ENCODE data around the gene PIAS3. TPM values are rescaled to one million over a fixed set of nuclear protein-coding genes. Genes with fewer than 3 reads are reported as not detected.

PIAS3 gene
- total and polyA plus RNA-seq, 8 donors, result 8.9 to 26.7 (median 11.2) TPM

DNA sequence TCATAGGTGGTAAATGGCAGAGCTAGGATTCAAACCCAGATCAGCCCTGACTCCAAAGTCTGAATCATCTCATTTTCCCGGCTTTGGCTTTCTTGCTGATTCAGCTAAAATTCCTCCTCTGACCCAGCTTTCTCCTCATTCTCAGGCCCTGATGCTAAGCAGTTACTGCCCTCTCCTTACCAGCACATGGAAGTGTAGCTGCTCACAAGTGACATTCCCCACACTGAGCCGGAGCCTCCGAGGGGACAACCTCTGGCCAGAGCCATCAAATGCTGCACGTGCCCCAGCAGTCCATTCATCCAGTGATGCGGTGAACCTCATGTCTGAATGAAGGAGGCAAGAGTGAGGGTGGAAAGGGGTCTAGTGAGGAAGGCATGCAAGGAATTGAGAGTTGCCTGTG lies 39.9 kb upstream of the PIAS3 start:
- no peaks in the 10 kb centered on the region for H3K27me3 ChIP-seq
- TF ChIP-seq, protein P1, sequence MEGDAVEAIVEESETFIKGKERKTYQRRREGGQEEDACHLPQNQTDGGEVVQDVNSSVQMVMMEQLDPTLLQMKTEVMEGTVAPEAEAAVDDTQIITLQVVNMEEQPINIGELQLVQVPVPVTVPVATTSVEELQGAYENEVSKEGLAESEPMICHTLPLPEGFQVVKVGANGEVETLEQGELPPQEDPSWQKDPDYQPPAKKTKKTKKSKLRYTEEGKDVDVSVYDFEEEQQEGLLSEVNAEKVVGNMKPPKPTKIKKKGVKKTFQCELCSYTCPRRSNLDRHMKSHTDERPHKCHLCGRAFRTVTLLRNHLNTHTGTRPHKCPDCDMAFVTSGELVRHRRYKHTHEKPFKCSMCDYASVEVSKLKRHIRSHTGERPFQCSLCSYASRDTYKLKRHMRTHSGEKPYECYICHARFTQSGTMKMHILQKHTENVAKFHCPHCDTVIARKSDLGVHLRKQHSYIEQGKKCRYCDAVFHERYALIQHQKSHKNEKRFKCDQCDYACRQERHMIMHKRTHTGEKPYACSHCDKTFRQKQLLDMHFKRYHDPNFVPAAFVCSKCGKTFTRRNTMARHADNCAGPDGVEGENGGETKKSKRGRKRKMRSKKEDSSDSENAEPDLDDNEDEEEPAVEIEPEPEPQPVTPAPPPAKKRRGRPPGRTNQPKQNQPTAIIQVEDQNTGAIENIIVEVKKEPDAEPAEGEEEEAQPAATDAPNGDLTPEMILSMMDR (IDR thresholded peaks at IDR 0.05), result no peak
- ATAC-seq (no peak), FAIRE-seq (no peak), DNase-seq (no peak)
- no peaks in the 10 kb centered on the region for H3K4me1 ChIP-seq
- WGBS, 2 donors, result 92 to 93% methylated on average over 5 of the region's 5 CpGs
- H3K36me3 ChIP-seq, result no peaks in the 10 kb centered on the region
- intact Hi-C loops (cut with DNase I), result loop anchor here in 1 of 3 donors (10.0 kb wide), 1 partner anchor 116 kb away; no protein-coding TSS in a partner anchor
- no peak overlapping the region for H3K4me3 ChIP-seq
- no peaks in the 10 kb centered on the region for H3K9me3 ChIP-seq
- H3K27ac ChIP-seq, result no peak overlapping the region

DNA sequence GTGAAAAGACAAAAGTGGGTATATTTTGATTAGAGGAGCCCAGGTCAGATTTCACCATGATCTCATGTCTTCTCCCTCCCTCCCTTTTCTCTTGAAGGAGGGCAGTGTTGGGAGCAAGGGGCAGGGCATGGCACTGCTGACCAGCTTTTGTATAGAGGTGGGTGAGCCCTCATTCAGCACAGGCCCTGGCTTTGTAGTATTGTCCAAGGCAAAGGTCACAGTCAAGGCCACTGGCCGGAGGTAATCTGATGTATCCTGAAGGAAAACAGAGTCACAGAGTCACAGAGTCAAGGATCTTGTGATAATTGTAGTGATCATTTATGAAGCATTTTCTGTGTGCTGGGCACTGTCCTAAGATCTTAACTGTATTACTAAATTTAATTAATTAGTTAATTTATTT lies 39.1 kb upstream of the PIAS3 start:
- intact Hi-C loops (cut with DNase I), result loop anchor here in 1 of 3 donors (10.0 kb wide), 1 partner anchor 117 kb away; no protein-coding TSS in a partner anchor
- no peak for DNase-seq
- H3K36me3 ChIP-seq, result no peaks in the 10 kb centered on the region
- H3K4me3 ChIP-seq, result no peak overlapping the region
- no peak for ATAC-seq
- no peaks in the 10 kb centered on the region for H3K9me3 ChIP-seq
- no peaks in the 10 kb centered on the region for H3K27me3 ChIP-seq
- WGBS, 2 donors, result 49 to 53% methylated on average over 1 of the region's 1 CpG
- TF ChIP-seq, protein P1 (IDR thresholded peaks at IDR 0.05), result no peak
- FAIRE-seq, result no peak
- peaks cover 1 to 3% (median 1%) of the 10 kb centered on the region in 3 donors for H3K4me1 ChIP-seq
- H3K27ac ChIP-seq, result no peak overlapping the region

DNA sequence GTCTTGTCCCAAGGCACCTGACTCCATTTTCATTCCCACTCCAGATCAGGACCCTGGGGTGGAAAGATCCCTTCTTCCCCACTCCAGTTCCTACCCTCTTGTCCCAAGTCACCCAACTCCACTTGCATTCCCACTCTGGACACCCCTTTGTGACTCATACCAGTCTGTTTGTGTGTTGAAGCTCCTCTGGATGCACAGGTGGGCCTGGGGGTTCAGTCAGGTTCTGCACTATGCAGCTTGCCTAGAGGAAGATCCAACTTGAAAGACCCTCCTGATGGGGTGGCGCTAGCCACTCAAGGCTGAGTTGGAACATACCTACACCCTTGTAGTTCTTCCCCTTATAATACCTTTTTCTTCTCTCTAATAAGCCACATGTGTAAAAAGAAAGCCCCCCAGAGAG lies 36.6 kb upstream of the PIAS3 start:
- Histone ChIP-seq H3K4me1 (peaks cover 17 to 27% (median 21%) of the 10 kb centered on the region in 3 donors), H3K36me3 (no peaks in the 10 kb centered on the region), H3K27ac (no peak overlapping the region), H3K9me3 (no peaks in the 10 kb centered on the region), H3K27me3 (no peaks in the 10 kb centered on the region), H3K4me3 (no peak overlapping the region)
- intact Hi-C loops (cut with DNase I), result loop anchor here in 1 of 3 donors (10.0 kb wide), 1 partner anchor 119 kb away; no protein-coding TSS in a partner anchor
- WGBS, 2 donors, result 89 to 91% methylated on average over 1 of the region's 1 CpG
- DNase-seq (no peak), FAIRE-seq (no peak), ATAC-seq (no peak)
- TF ChIP-seq, protein P1 (IDR thresholded peaks at IDR 0.05), result no peak

DNA sequence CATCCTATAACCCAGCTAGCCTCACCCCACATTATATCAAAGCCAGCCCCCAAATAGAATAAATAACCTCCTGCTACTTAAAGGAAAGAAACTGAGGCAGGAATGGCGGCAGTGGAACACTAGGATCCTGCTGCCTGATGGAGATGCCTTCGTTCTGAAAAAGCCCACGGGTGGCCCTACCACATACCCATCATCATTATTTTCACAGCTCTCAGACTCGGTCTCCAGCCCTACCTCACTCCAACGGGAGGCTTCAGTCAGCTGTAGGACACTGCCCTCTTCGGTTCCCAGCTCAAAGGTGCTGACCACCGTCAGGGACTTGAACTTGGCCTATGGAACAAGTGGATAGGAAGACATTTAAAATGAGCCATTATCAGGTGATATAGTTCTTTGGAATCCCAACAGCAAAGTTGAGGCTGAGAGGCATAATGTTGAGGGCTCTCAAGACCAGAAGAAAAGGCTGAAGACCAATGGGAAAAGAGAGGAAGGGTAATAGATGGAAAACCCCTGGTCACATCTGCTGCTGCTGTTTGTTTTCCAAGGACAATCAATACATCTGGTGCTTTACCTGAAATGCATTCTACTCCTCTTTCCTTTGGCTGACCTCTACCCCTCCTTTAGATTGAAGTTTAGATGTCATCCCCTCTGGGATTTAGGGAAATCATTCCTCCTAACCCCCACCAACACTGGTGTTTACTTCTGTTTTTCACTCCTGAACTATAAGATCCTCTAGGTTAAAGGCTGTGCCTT lies 34.6 kb upstream of the PIAS3 start:
- DNase-seq, result no peak
- no peaks in the 10 kb centered on the region for H3K27me3 ChIP-seq
- peaks cover 17 to 27% (median 21%) of the 10 kb centered on the region in 3 donors for H3K4me1 ChIP-seq
- WGBS, 2 donors, result 79 to 87% methylated on average over 7 of the region's 7 CpGs
- H3K9me3 ChIP-seq, result no peaks in the 10 kb centered on the region
- H3K36me3 ChIP-seq, result no peaks in the 10 kb centered on the region
- intact Hi-C loops (cut with DNase I), result loop anchor here in 1 of 3 donors (10.0 kb wide), 1 partner anchor 121 kb away; no protein-coding TSS in a partner anchor
- no peak for ATAC-seq
- H3K27ac ChIP-seq, result peak overlapping the region in 1 of 4 donors; percentile 60
- FAIRE-seq, result no peak
- no peak overlapping the region for H3K4me3 ChIP-seq
- TF ChIP-seq, protein P1 (IDR thresholded peaks at IDR 0.05), result no peak
